ENCODE data around the gene MED25. TPM values are rescaled to one million over a fixed set of nuclear protein-coding genes. Genes with fewer than 3 reads are reported as not detected.

MED25 gene
- total and polyA plus RNA-seq, 2 experiments from 2014 or later = 29.6 to 83.9 TPM

- H3K79me2 ChIP-seq = peaks cover 19% of the 10 kb centered on the region
- no peaks in the 10 kb centered on the region for H3K36me3 ChIP-seq (replicated peaks; ENCODE audit: insufficient read depth, low read depth)
- H3K4me3 ChIP-seq = no peak overlapping the region
- no peaks in the 10 kb centered on the region for H3K9me2 ChIP-seq (replicated peaks; ENCODE audit: insufficient read depth)
- no peaks in the 10 kb centered on the region for H3K9me3 ChIP-seq (ENCODE audit: low read depth)
- H3K27ac ChIP-seq = no peak overlapping the region
- WGBS (ENCODE audit: low lambda C conversion rate, missing lambda C conversion rate) = 93% methylated on average over 7 of the region's 7 CpGs
- H3K4me1 ChIP-seq (ENCODE audit: insufficient read depth) = no peaks in the 10 kb centered on the region
- DNase-seq (ENCODE audit: low spot score) = no peak
- H4K20me1 ChIP-seq (ENCODE audit: insufficient read depth, poor library complexity, severe bottlenecking) = no peaks in the 10 kb centered on the region
- H2AFZ ChIP-seq = no peak overlapping the region
- TF ChIP-seq CTCF (IDR thresholded peaks at IDR 0.05; ENCODE audit: poor library complexity) (no peak), EZH2phosphoT487 (IDR thresholded peaks at IDR 0.05; ENCODE audit: low read depth, severe bottlenecking, unreplicated experiment) (no peak), EZH2 (IDR thresholded peaks at IDR 0.05; ENCODE audit: borderline replicate concordance) (no peak)
- H3K4me2 ChIP-seq = no peak overlapping the region
- no peaks in the 10 kb centered on the region for H3K27me3 ChIP-seq
Observed at GRCh38 chr19:49781394-49781793, 36.7 kb upstream of the MED25 start.

GRCh38 chr19:49782515-49782914 lies 35.6 kb upstream of the MED25 start:
- Histone ChIP-seq H3K4me1 (ENCODE audit: insufficient read depth) (no peaks in the 10 kb centered on the region), H3K9me3 (ENCODE audit: low read depth) (no peaks in the 10 kb centered on the region), H3K4me2 (no peak overlapping the region), H3K27ac (no peak overlapping the region), H2AFZ (no peak overlapping the region), H4K20me1 (ENCODE audit: insufficient read depth, poor library complexity, severe bottlenecking) (no peaks in the 10 kb centered on the region), H3K9me2 (replicated peaks; ENCODE audit: insufficient read depth) (no peaks in the 10 kb centered on the region), H3K27me3 (no peaks in the 10 kb centered on the region), H3K36me3 (replicated peaks; ENCODE audit: insufficient read depth, low read depth) (no peaks in the 10 kb centered on the region), H3K79me2 (peaks cover 15% of the 10 kb centered on the region), H3K4me3 (no peak overlapping the region)
- DNase-seq (ENCODE audit: low spot score) = no peak
- TF ChIP-seq EZH2phosphoT487 (IDR thresholded peaks at IDR 0.05; ENCODE audit: low read depth, severe bottlenecking, unreplicated experiment) = no peak
- no peak for TF ChIP-seq EZH2 (IDR thresholded peaks at IDR 0.05; ENCODE audit: borderline replicate concordance)
- TF ChIP-seq CTCF (IDR thresholded peaks at IDR 0.05; ENCODE audit: poor library complexity) = no peak
- 100% methylated on average over 18 of the region's 18 CpGs for WGBS (ENCODE audit: low lambda C conversion rate, missing lambda C conversion rate)

GRCh38 chr19:49786376-49786820 lies 31.7 kb upstream of the MED25 start:
- WGBS (ENCODE audit: low lambda C conversion rate, missing lambda C conversion rate) = 54% methylated on average over 8 of the region's 9 CpGs
- Histone ChIP-seq H3K4me2 (no peak overlapping the region), H3K27me3 (no peaks in the 10 kb centered on the region)

More at GRCh38 chr19:49786376-49786820, 31.7 kb upstream of the MED25 start:
- Histone ChIP-seq H4K20me1 (ENCODE audit: insufficient read depth, poor library complexity, severe bottlenecking) (no peaks in the 10 kb centered on the region), H3K9me3 (ENCODE audit: low read depth) (no peaks in the 10 kb centered on the region), H3K9me2 (replicated peaks; ENCODE audit: insufficient read depth) (no peaks in the 10 kb centered on the region), H3K4me3 (no peak overlapping the region), H3K4me1 (ENCODE audit: insufficient read depth) (no peaks in the 10 kb centered on the region), H2AFZ (no peak overlapping the region), H3K79me2 (peaks cover 5% of the 10 kb centered on the region), H3K36me3 (replicated peaks; ENCODE audit: insufficient read depth, low read depth) (no peaks in the 10 kb centered on the region), H3K27ac (no peak overlapping the region)
- TF ChIP-seq EZH2phosphoT487 (IDR thresholded peaks at IDR 0.05; ENCODE audit: low read depth, severe bottlenecking, unreplicated experiment) (no peak), EZH2 (IDR thresholded peaks at IDR 0.05; ENCODE audit: borderline replicate concordance) (no peak), CTCF (IDR thresholded peaks at IDR 0.05; ENCODE audit: poor library complexity) (no peak)
- no peak for DNase-seq (ENCODE audit: low spot score)

Measured in hepatocyte (in vitro differentiated cells).